Activated B cell treated with CpG ODN at 0.5 μM for 24 hours (primary cell): ENCODE results near the gene MICAL3. TPM values are rescaled to one million over a fixed set of nuclear protein-coding genes. Genes with fewer than 3 reads are reported as not detected.
A peak's percentile ranks its signal among the peaks of the same experiment; 100 is the strongest.

Experiments used
- ATAC-seq: fragments of 200-7000 bp; cut with Tn5 transposase; one replicate; pipeline ENCODE4 v1.10.0; 2021; ENCODE audit warnings: low read depth, mild to moderate bottlenecking, moderate library complexity
- CTCF ChIA-PET: fragments of 350-600 bp; sonication (Branson Sonifier 250); formaldehyde crosslinking; loops from one replicate; lab custom pipeline; 2021; ENCODE audit warnings: antibody characterized with exemption; lab: Charles Lee
- POLR2A ChIA-PET: fragments of 350-600 bp; sonication (Branson Sonifier 250); formaldehyde crosslinking; loops from one replicate; lab custom pipeline; 2021; ENCODE audit warnings: antibody characterized with exemption; lab: Charles Lee
- DNase-seq: peaks from one replicate; pipeline ENCODE4 v3.0.0; 2022
- H3K27ac Mint-ChIP-seq: one replicate; pipeline ENCODE4 v1.8.0; 2020; ENCODE audit warnings: mixed read lengths
- H3K27me3 Mint-ChIP-seq: one replicate; pipeline ENCODE4 v1.8.0; 2021; ENCODE audit warnings: mixed read lengths
- H3K36me3 Mint-ChIP-seq: one replicate; pipeline ENCODE4 v1.8.0; 2021; ENCODE audit warnings: low read depth, mixed read lengths
- H3K4me1 Mint-ChIP-seq: one replicate; pipeline ENCODE4 v1.8.0; 2021; ENCODE audit warnings: mixed read lengths
- H3K4me3 Mint-ChIP-seq: one replicate; pipeline ENCODE4 v1.8.0; 2020; ENCODE audit warnings: mild to moderate bottlenecking, mixed read lengths
- H3K9me3 Mint-ChIP-seq: one replicate; pipeline ENCODE4 v1.8.0; 2020; ENCODE audit warnings: mixed read lengths
- CTCF ChIP-seq: fragments of 200-600 bp; IDR thresholded peaks from one replicate; pipeline ENCODE4 v1.8.0; 2022; ENCODE audit warnings: antibody characterized with exemption, mild to moderate bottlenecking
- intact Hi-C: fragments of 100-400 bp; cut with micrococcal nuclease; formaldehyde crosslinking; loops from one replicate; pipeline ENCODE4 v1.15.1; 2024
- total RNA-seq: library from RNA; stranded (reverse); gene quantifications from 2 replicates; pipeline ENCODE4 v1.2.3, GENCODE V29; 2022

Gene MICAL3
- total RNA-seq, 1 donor from 2014 or later = 257 TPM

DNA sequence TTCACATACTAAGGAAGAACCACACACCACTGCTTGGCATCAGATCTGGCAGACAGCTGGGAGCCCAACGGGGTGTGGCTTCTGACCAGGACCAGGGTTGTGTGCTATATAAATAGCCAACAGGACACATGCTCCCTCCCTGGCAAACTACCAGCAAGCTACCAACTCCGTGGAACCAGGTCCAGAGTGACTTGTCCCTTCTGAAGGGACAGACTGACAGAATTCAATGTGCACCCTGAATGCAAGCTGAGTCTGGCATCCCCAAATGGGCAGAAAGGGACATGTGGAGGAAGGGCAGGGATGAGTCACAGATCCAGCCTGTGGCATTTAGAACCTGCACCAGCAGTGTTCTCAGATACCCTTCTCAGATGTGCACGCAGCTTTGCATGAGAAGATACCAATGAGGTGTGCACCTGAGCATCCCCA, 92.9 kb downstream of the MICAL3 start:
- intact Hi-C loops = no loop called here
- TF ChIP-seq CTCF = no peak
- ChIA-PET POLR2A (interaction anchor here (1.2 to 1.3 kb wide), 2 partner anchors 13 to 79 kb away, joined by 5 to 6 read pairs; no protein-coding TSS in a partner anchor), CTCF (no interaction called here)
- H3K27ac Mint-ChIP-seq = no peak overlapping the region
- no peak for DNase-seq
- H3K9me3 Mint-ChIP-seq = no peaks in the 10 kb centered on the region
- no peak overlapping the region for H3K4me3 Mint-ChIP-seq
- peaks cover 90% of the 10 kb centered on the region for H3K4me1 Mint-ChIP-seq
- peaks cover 8% of the 10 kb centered on the region for H3K36me3 Mint-ChIP-seq
- peak; percentile 64 for ATAC-seq
- H3K27me3 Mint-ChIP-seq = no peaks in the 10 kb centered on the region

GRCh38 chr22:17930455-17931313, 93.7 kb downstream of the MICAL3 start:
- H3K4me1 Mint-ChIP-seq = peaks cover 90% of the 10 kb centered on the region
- peaks cover 4% of the 10 kb centered on the region for H3K36me3 Mint-ChIP-seq
- ChIA-PET POLR2A (interaction anchor here (0.6 to 1.3 kb wide), 3 partner anchors 12 to 435 kb away, joined by 5 to 6 read pairs (median 5); no protein-coding TSS in a partner anchor), CTCF (no interaction called here)
- no peak overlapping the region for H3K4me3 Mint-ChIP-seq
- no peaks in the 10 kb centered on the region for H3K9me3 Mint-ChIP-seq
- no peak overlapping the region for H3K27ac Mint-ChIP-seq
- DNase-seq = no peak
- intact Hi-C loops = no loop called here
- ATAC-seq = no peak
- H3K27me3 Mint-ChIP-seq = no peaks in the 10 kb centered on the region
- no peak for TF ChIP-seq CTCF

- Mint-ChIP-seq H3K36me3 (peaks cover 4% of the 10 kb centered on the region), H3K4me1 (peaks cover 82% of the 10 kb centered on the region), H3K27ac (no peak overlapping the region), H3K4me3 (peak overlapping the region; percentile 8), H3K9me3 (no peaks in the 10 kb centered on the region), H3K27me3 (no peaks in the 10 kb centered on the region)
- POLR2A ChIA-PET = interaction anchor here (0.6 kb wide), 1 partner anchor 434 kb away, joined by 5 read pairs; no protein-coding TSS in a partner anchor
- no peak for TF ChIP-seq CTCF
- DNase-seq (no peak), ATAC-seq (no peak)
- CTCF ChIA-PET = no interaction called here
- intact Hi-C loops = no loop called here
Measured at GRCh38 chr22:17929909-17930308, 94.5 kb downstream of the MICAL3 start.

DNA sequence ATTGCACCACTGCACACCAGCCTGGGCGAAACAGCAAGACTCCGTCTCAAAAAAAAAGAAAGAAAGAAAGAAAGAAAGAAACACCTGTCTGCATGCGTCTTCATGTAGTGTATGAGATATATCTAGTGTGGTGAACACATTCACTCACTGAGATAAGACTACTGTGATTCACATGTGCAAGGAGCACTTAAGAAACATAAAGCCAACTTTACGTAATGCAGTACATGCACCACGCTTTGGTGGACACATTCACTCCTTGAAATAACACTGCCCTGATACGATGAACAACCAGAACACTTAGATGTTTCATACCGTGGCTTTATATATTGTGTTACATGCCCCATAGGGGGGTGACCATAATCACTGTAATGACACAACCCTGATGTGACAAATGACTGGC, 96.0 kb downstream of the MICAL3 start:
- DNase-seq (no peak), ATAC-seq (no peak)
- Mint-ChIP-seq H3K27ac (no peak overlapping the region), H3K4me3 (no peak overlapping the region), H3K9me3 (no peaks in the 10 kb centered on the region), H3K36me3 (peaks cover 4% of the 10 kb centered on the region), H3K4me1 (peaks cover 67% of the 10 kb centered on the region), H3K27me3 (no peaks in the 10 kb centered on the region)
- CTCF ChIA-PET = no interaction called here
- POLR2A ChIA-PET = no interaction called here
- intact Hi-C loops = no loop called here
- TF ChIP-seq CTCF = no peak

DNA sequence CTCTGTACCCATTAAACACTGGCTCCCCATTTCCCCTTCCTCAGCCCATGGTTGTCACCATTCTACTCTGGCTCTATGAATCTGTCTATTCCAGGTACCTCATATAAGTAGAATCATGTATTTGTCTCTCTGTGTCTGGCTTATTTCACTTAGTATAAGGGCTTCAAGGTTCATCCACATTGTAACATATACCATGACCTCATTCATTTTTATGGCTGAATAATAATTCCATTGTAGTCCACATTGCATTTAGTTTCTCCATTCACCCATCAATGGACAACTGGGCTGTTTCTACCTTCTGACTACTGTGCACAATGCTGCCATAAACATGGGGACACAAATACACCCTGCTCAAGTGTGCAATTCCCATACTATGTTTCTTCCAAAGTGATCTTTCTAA, 97.3 kb downstream of the MICAL3 start:
- H3K27ac Mint-ChIP-seq = no peak overlapping the region
- TF ChIP-seq CTCF = no peak
- ATAC-seq (no peak), DNase-seq (no peak)
- H3K27me3 Mint-ChIP-seq = no peaks in the 10 kb centered on the region
- H3K4me3 Mint-ChIP-seq = no peak overlapping the region
- POLR2A ChIA-PET = no interaction called here
- H3K36me3 Mint-ChIP-seq = peaks cover 4% of the 10 kb centered on the region
- CTCF ChIA-PET = no interaction called here
- peaks cover 54% of the 10 kb centered on the region for H3K4me1 Mint-ChIP-seq
- intact Hi-C loops = no loop called here
- H3K9me3 Mint-ChIP-seq = no peaks in the 10 kb centered on the region
